ENCODE measurements around the gene MRPL2. TPM values are rescaled to one million over a fixed set of nuclear protein-coding genes. Genes with fewer than 3 reads are reported as not detected.

Gene MRPL2
- total and polyA plus RNA-seq, 4 donors = 19.6 to 73.9 (median 44.7) TPM

GRCh38 chr6:43058531-43058930 lies 703 bp downstream of the MRPL2 start:
- H3K4me1 ChIP-seq (ENCODE audit: control insufficient read depth in 4 of 4, insufficient read depth in 4 of 4, low read length in 3 of 4) = peaks cover 2 to 47% (median 36%) of the 10 kb centered on the region in 4 donors
- DNase-seq (ENCODE audit: low spot score) = no peak
- peak overlapping the region; percentile 91 to 97 (median 92) for H3K4me3 ChIP-seq (ENCODE audit: low read depth in 1 of 3, low read length in 3 of 3)
- H3K36me3 ChIP-seq (ENCODE audit: control insufficient read depth in 4 of 4, insufficient read depth in 3 of 4, low read depth in 1 of 4, low read length in 3 of 4) = peaks cover 2 to 19% (median 11%) of the 10 kb centered on the region in 4 donors
- TF ChIP-seq RXRA (IDR thresholded peaks at IDR 0.05) (no peak), REST (IDR thresholded peaks at IDR 0.05) (no peak), GABPA (IDR thresholded peaks at IDR 0.05 in 1 of 2, conservative IDR thresholded peaks at IDR 0.05 in 1 of 2) (no peak), HNF4A (conservative IDR thresholded peaks at IDR 0.05) (no peak), HNF4G (IDR thresholded peaks at IDR 0.05) (no peak), SP1 (IDR thresholded peaks at IDR 0.05) (no peak), FOXA2 (IDR thresholded peaks at IDR 0.05) (no peak), TAF1 (conservative IDR thresholded peaks at IDR 0.05) (no peak), CTCF (IDR thresholded peaks at IDR 0.05; ENCODE audit: low read depth, low read length, missing input control) (no peak), FOXA1 (IDR thresholded peaks at IDR 0.05) (no peak), MAX (IDR thresholded peaks at IDR 0.05) (no peak), ATF3 (IDR thresholded peaks at IDR 0.05) (no peak), NR2F2 (IDR thresholded peaks at IDR 0.05) (no peak)
- peak overlapping the region in 1 of 2 donors; percentile 89 for H3K27ac ChIP-seq (ENCODE audit: low read depth in 1 of 2, low read length in 2 of 2)
- H3K9ac ChIP-seq (ENCODE audit: low read depth in 1 of 2, low read length in 2 of 2) = peak overlapping the region; percentile 88 to 91
- no peaks in the 10 kb centered on the region for H3K27me3 ChIP-seq (ENCODE audit: control insufficient read depth in 4 of 4, insufficient read depth in 4 of 4, low read length in 3 of 4)
- 78% methylated on average over 1 of the region's 1 CpG for WGBS
- H3K9me3 ChIP-seq (ENCODE audit: control insufficient read depth in 4 of 4, low read length in 3 of 4) = no peaks in the 10 kb centered on the region

- Histone ChIP-seq H3K4me1 (ENCODE audit: control insufficient read depth in 4 of 4, insufficient read depth in 4 of 4, low read length in 3 of 4) (peaks cover 2 to 40% (median 31%) of the 10 kb centered on the region in 4 donors), H3K36me3 (ENCODE audit: control insufficient read depth in 4 of 4, insufficient read depth in 3 of 4, low read depth in 1 of 4, low read length in 3 of 4) (peaks cover 0 to 19% (median 7%) of the 10 kb centered on the region in 4 donors), H3K27me3 (ENCODE audit: control insufficient read depth in 4 of 4, insufficient read depth in 4 of 4, low read length in 3 of 4) (no peaks in the 10 kb centered on the region), H3K9me3 (ENCODE audit: control insufficient read depth in 4 of 4, low read length in 3 of 4) (no peaks in the 10 kb centered on the region), H3K4me3 (ENCODE audit: low read depth in 1 of 3, low read length in 3 of 3) (no peak overlapping the region), H3K27ac (ENCODE audit: low read depth in 1 of 2, low read length in 2 of 2) (no peak overlapping the region), H3K9ac (ENCODE audit: low read depth in 1 of 2, low read length in 2 of 2) (no peak overlapping the region)
- 88% methylated on average over 8 of the region's 8 CpGs for WGBS
- no peak for DNase-seq (ENCODE audit: low spot score)
- TF ChIP-seq YY1 (IDR thresholded peaks at IDR 0.05) (no peak), ZBTB33 (IDR thresholded peaks at IDR 0.05) (no peak), ATF3 (IDR thresholded peaks at IDR 0.05) (no peak), TAF1 (conservative IDR thresholded peaks at IDR 0.05) (no peak), SP1 (IDR thresholded peaks at IDR 0.05) (no peak), HNF4A (conservative IDR thresholded peaks at IDR 0.05) (no peak), MAX (IDR thresholded peaks at IDR 0.05) (no peak), EGR1 (IDR thresholded peaks at IDR 0.05; ENCODE audit: low read depth in 2 of 2) (no peak), REST (IDR thresholded peaks at IDR 0.05) (no peak), FOXA1 (IDR thresholded peaks at IDR 0.05) (no peak), JUND (IDR thresholded peaks at IDR 0.05) (no peak), NR2F2 (IDR thresholded peaks at IDR 0.05) (no peak), FOXA2 (IDR thresholded peaks at IDR 0.05) (no peak), GABPA (IDR thresholded peaks at IDR 0.05 in 1 of 2, conservative IDR thresholded peaks at IDR 0.05 in 1 of 2) (no peak)
These were observed 3.3 kb downstream of the MRPL2 start for GRCh38 chr6:43055966-43056365.

Data from liver (tissue), 9 donors.